Osteoblast (primary cell): ENCODE results near the gene SOX12. TPM values are rescaled to one million over a fixed set of nuclear protein-coding genes. Genes with fewer than 3 reads are reported as not detected.

Experiments used
- DNase-seq: peaks from one replicate; pipeline ENCODE4 v3.0.0; 2011; ENCODE audit warnings: low spot score, mixed read lengths; ENCODE audit not compliant: insufficient read length; ENCODE audit errors: missing footprints
- H2AFZ ChIP-seq: 2 replicates; pipeline ENCODE4 v1.6.0; 2011; ENCODE audit warnings: mild to moderate bottlenecking, low read length
- H3K27ac ChIP-seq: 2 replicates; pipeline ENCODE4 v1.5.1; 2011; ENCODE audit warnings: mild to moderate bottlenecking, low read depth, low read length, moderate library complexity
- H3K27me3 ChIP-seq: 2 replicates; pipeline ENCODE4 v1.6.0; 2012; ENCODE audit warnings: mild to moderate bottlenecking, control low read depth, inconsistent platforms, low read length, moderate library complexity; ENCODE audit not compliant: insufficient read depth
- H3K36me3 ChIP-seq: 2 replicates; pipeline ENCODE4 v1.5.1; 2011; ENCODE audit warnings: mild to moderate bottlenecking, low read length, control low read depth, moderate library complexity; ENCODE audit not compliant: insufficient read depth
- H3K4me1 ChIP-seq: 2 replicates; pipeline ENCODE4 v1.5.1; 2011; ENCODE audit warnings: mild to moderate bottlenecking, low read length, control low read depth, moderate library complexity; ENCODE audit not compliant: insufficient read depth
- H3K4me2 ChIP-seq: 2 replicates; pipeline ENCODE4 v1.6.0; 2011; ENCODE audit warnings: mild to moderate bottlenecking, low read length; ENCODE audit not compliant: insufficient read depth
- H3K4me3 ChIP-seq: fragments of 200-600 bp; sonication (generic); 3 replicates; pipeline ENCODE4 v1.5.1; 2012; ENCODE audit warnings: mild to moderate bottlenecking, low read length, inconsistent platforms; ENCODE audit not compliant: insufficient read depth
- H3K79me2 ChIP-seq: 2 replicates; pipeline ENCODE4 v1.6.0; 2012; ENCODE audit warnings: mild to moderate bottlenecking, low read length, control low read depth, inconsistent platforms; ENCODE audit not compliant: insufficient read depth
- H3K9me3 ChIP-seq: 2 replicates; pipeline ENCODE4 v1.5.1; 2011; ENCODE audit warnings: low read depth, low read length, control low read depth
- H4K20me1 ChIP-seq: 2 replicates; pipeline ENCODE4 v1.6.0; 2012; ENCODE audit warnings: mild to moderate bottlenecking, low read length, control low read depth; ENCODE audit not compliant: insufficient read depth
- total RNA-seq: library from RNA; depleted of rRNA; stranded (reverse); fragments of >200 nt; gene quantifications from 2 replicates; pipeline ENCODE4 v1.2.3, GENCODE V29; 2012
- TF ChIP-seq, protein P1 (sequence below): IDR thresholded peaks from 2 replicates; pipeline ENCODE4 v1.5.1; 2011; ENCODE audit warnings: mild to moderate bottlenecking, low read depth, low read length, moderate library complexity; ENCODE audit errors: extremely low read depth

The SOX12 gene
- total RNA-seq, 1 donor = 6.9 TPM

DNA sequence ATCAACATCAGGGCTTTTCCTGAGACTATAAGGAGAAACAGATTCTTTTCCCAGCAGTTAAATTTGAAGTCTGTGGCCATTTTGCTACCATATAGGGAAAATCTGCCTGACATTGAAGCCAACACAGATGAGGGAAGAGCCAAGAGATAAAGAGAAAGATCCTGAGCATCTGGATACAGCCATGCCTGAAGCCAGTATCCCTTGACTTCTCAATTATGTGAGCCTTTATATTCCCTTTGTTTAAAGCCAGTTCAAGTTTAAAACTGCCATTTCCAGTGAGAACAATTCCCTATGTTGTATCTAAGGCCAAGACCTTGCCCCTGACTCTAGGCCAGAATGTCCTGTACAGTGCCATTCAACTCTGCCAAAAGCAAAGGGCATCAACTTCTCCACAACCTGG is 17.8 kb downstream of the SOX12 start:
- TF ChIP-seq, protein P1, sequence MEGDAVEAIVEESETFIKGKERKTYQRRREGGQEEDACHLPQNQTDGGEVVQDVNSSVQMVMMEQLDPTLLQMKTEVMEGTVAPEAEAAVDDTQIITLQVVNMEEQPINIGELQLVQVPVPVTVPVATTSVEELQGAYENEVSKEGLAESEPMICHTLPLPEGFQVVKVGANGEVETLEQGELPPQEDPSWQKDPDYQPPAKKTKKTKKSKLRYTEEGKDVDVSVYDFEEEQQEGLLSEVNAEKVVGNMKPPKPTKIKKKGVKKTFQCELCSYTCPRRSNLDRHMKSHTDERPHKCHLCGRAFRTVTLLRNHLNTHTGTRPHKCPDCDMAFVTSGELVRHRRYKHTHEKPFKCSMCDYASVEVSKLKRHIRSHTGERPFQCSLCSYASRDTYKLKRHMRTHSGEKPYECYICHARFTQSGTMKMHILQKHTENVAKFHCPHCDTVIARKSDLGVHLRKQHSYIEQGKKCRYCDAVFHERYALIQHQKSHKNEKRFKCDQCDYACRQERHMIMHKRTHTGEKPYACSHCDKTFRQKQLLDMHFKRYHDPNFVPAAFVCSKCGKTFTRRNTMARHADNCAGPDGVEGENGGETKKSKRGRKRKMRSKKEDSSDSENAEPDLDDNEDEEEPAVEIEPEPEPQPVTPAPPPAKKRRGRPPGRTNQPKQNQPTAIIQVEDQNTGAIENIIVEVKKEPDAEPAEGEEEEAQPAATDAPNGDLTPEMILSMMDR = no peak
- DNase-seq = no peak
- no peaks in the 10 kb centered on the region for H3K36me3 ChIP-seq
- no peak overlapping the region for H3K4me2 ChIP-seq
- H3K4me1 ChIP-seq = peaks cover 6% of the 10 kb centered on the region
- H4K20me1 ChIP-seq = no peaks in the 10 kb centered on the region
- H3K27ac ChIP-seq = no peak overlapping the region
- H3K9me3 ChIP-seq = peaks cover 7% of the 10 kb centered on the region
- H3K4me3 ChIP-seq = no peak overlapping the region
- no peaks in the 10 kb centered on the region for H3K27me3 ChIP-seq
- H3K79me2 ChIP-seq = no peaks in the 10 kb centered on the region
- H2AFZ ChIP-seq = no peak overlapping the region

DNA sequence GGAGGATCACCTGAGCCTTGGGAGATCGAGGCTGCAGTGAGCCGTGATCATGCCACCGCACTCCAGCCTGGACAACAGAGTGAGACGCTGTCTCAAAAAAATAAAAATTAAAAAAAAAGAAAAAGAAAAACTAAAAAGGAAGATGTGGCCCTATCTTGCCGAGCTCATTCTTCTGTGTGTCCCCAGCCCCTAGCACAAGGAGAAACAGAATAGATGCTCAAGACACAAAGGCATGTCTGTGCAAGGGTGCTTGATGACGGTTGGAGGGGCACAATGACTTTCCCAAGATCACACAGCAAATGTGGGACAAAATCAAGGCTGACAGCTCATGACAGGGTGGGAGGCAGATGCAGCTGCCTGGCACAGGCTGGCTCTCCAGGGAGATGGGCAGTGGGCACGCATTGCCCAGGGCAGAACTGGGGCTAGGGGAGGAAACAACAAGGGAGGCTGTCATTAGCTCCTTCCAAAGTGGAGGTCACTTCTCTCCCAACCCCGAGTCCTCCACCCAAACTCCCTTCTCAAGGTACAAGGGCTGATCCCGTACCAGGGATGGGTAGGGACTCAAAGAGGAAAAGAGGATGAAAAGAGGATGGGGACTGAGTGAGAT is 20.8 kb downstream of the SOX12 start:
- H3K27ac ChIP-seq = peak overlapping the region; percentile 56
- H4K20me1 ChIP-seq = peaks cover 2% of the 10 kb centered on the region
- H3K4me1 ChIP-seq = peaks cover 12% of the 10 kb centered on the region
- H3K79me2 ChIP-seq = no peaks in the 10 kb centered on the region
- peak overlapping the region; percentile 94 for H2AFZ ChIP-seq
- H3K4me3 ChIP-seq = peak overlapping the region; percentile 86
- H3K36me3 ChIP-seq = peaks cover 13% of the 10 kb centered on the region
- DNase-seq = no peak
- TF ChIP-seq, protein P1 = no peak
- no peaks in the 10 kb centered on the region for H3K27me3 ChIP-seq
- H3K4me2 ChIP-seq = peak overlapping the region; percentile 84
- peaks cover 7% of the 10 kb centered on the region for H3K9me3 ChIP-seq

DNA sequence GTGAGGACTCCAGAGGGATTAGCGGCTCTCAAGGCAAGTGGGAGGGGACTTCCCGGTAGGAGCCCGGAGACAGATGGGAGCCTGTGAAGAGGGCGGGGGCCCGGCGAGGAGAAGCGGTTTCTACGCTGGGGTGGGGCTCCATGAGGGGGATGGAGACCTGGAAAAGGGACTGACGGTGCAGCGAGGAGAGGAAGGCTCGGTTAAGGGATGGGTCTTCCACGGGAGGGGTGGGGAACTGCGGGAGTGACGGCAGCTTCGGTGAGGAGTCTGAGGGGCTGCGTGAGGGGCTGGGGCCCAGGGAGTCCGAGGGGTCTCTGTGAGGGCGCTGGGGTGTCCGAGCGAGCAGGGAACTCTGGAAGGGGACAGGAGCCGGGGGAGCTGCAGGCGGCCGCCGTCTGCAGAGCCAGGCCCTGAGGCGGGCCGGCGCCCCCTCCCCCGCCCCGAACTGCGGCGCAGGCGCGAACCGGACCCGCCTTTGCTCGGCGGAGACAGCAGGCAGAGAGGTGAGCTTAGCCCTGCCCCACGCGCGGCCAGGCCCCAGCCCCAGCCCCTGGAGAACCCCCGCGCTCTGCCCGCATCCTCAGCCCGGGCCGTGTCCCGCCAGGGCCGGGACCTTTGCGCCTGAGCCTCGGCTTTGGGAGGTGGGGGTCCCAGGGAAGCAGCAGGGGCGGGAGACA is 21.4 kb downstream of the SOX12 start, which contains the start of gene NRSN2:
Gene NRSN2, plus strand, starts transcription at position 472 of the 677 bp plus-strand sequence. CDS start 2,533 bp downstream, outside the sequence.
- H2AFZ ChIP-seq = peak within 1 kb of the TSS; percentile 94
- DNase-seq = peak; percentile 97
- H3K4me1 ChIP-seq = peaks cover 12% of the 10 kb centered on the region
- H3K4me3 ChIP-seq = peak within 1 kb of the TSS; percentile 86
- no peaks in the 10 kb centered on the region for H3K27me3 ChIP-seq
- TF ChIP-seq, protein P1 = no peak
- peaks cover 2% of the 10 kb centered on the region for H4K20me1 ChIP-seq
- H3K79me2 ChIP-seq = no peaks in the 10 kb centered on the region
- H3K4me2 ChIP-seq = peak within 1 kb of the TSS; percentile 84
- peak within 1 kb of the TSS; percentile 69 for H3K27ac ChIP-seq
- peaks cover 6% of the 10 kb centered on the region for H3K9me3 ChIP-seq
- H3K36me3 ChIP-seq = peaks cover 19% of the 10 kb centered on the region

GRCh38 chr20:347317-347639 is 21.9 kb downstream of the SOX12 start:
- peaks cover 2% of the 10 kb centered on the region for H4K20me1 ChIP-seq
- peaks cover 1% of the 10 kb centered on the region for H3K9me3 ChIP-seq
- H3K4me2 ChIP-seq = peak overlapping the region; percentile 84
- H2AFZ ChIP-seq = peak overlapping the region; percentile 93
- no peaks in the 10 kb centered on the region for H3K27me3 ChIP-seq
- no peak for DNase-seq
- peak overlapping the region; percentile 86 for H3K4me3 ChIP-seq
- TF ChIP-seq, protein P1 = no peak
- no peaks in the 10 kb centered on the region for H3K79me2 ChIP-seq
- peak overlapping the region; percentile 56 for H3K27ac ChIP-seq
- H3K36me3 ChIP-seq = peaks cover 23% of the 10 kb centered on the region
- peaks cover 12% of the 10 kb centered on the region for H3K4me1 ChIP-seq
